Upper lobe of left lung (tissue), 6 donors: ENCODE measurements around the gene MCMBP. TPM values are rescaled to one million over a fixed set of nuclear protein-coding genes. Genes with fewer than 3 reads are reported as not detected.
A peak's percentile ranks its signal among the peaks of the same experiment; 100 is the strongest.

ENCODE experiments used
- ATAC-seq, 2 donors: fragments of 200-7000 bp; cut with Tn5 transposase; one replicate each; pipeline ENCODE4 v1.9.1; 2022; ENCODE audit warnings: mild to moderate bottlenecking in 2 of 2, moderate library complexity in 2 of 2; ENCODE audit not compliant: low FRiP score in 2 of 2
- DNase-seq, 2 donors: peaks; one replicate each; pipeline ENCODE4 v3.0.0-alpha.2; 2019 to 2020
- H3K27ac ChIP-seq, 4 donors: fragments of 200-600 bp; sonication (generic); one replicate each; pipeline ENCODE4 v1.5.1; 2016 to 2019
- H3K27me3 ChIP-seq, 4 donors: fragments of 200-600 bp; sonication (generic); one replicate each; pipeline ENCODE4 v1.5.1; 2017 to 2019
- H3K36me3 ChIP-seq, 4 donors: fragments of 200-600 bp; sonication (generic); one replicate each; pipeline ENCODE4 v1.5.1; 2016 to 2019
- H3K4me1 ChIP-seq, 4 donors: fragments of 200-600 bp; sonication (generic); one replicate each; pipeline ENCODE4 v1.5.1; 2018 to 2019
- H3K4me3 ChIP-seq, 4 donors: fragments of 200-600 bp; sonication (generic); one replicate each; pipeline ENCODE4 v1.5.1; 2017 to 2019; ENCODE audit warnings: mild to moderate bottlenecking in 2 of 4, moderate library complexity in 1 of 4
- H3K9me3 ChIP-seq, 4 donors: fragments of 200-600 bp; sonication (generic); one replicate each; pipeline ENCODE4 v1.5.1; 2018 to 2019
- CTCF ChIP-seq, 6 experiments: fragments of 450-650 bp in 4 of 6; fragments of 200-600 bp in 2 of 6; sonication (generic) in 2 of 6; IDR thresholded peaks; one replicate each; pipeline ENCODE4 v1.5.1; 2016 to 2019; ENCODE audit warnings: antibody characterized with exemption in 6 of 6
- EP300 ChIP-seq, 4 donors: sonication (generic); formaldehyde crosslinking; IDR thresholded peaks; one replicate each; pipeline ENCODE4 v1.5.1; 2017; ENCODE audit warnings: antibody characterized with exemption in 4 of 4, control low read depth in 2 of 4
- POLR2A ChIP-seq, 4 donors: fragments of 450-650 bp; IDR thresholded peaks; one replicate each; pipeline ENCODE4 v1.5.1; 2016 to 2017; ENCODE audit warnings: antibody characterized with exemption in 4 of 4, mild to moderate bottlenecking in 2 of 4
- POLR2AphosphoS5 ChIP-seq, 2 donors: sonication (generic); formaldehyde crosslinking; IDR thresholded peaks; one replicate each; pipeline ENCODE4 v1.5.1; 2017; ENCODE audit warnings: antibody characterized with exemption in 2 of 2
- whole genome bisulfite sequencing, 2 donors: methylation state at CpG; one replicate each; pipeline ENCODE4 v1.1.5; 2017 to 2018; 5-methylcytosine and 5-hydroxymethylcytosine counted together
- total RNA-seq, 6 donors: library from RNA; depleted of rRNA in 4 of 6; stranded (reverse); fragments of >200 nt in 4 of 6; gene quantifications; one replicate each; pipeline versions ENCODE4 v1.1.0 to v1.2.1, GENCODE V29; 2016 to 2021
- donor health status: DM: no; HTN: no; CAD: no; lungs with moderate emphysema.
- donor health status: DM: no; HTN: yes; CAD: no; lungs with severe emphysema.

Gene MCMBP
- total RNA-seq, 6 donors from 2014 or later: 31.2 to 60.8 (median 50.7) TPM

- 83 to 88% methylated on average over 3 of the region's 3 CpGs for WGBS, 2 donors
- TF ChIP-seq CTCF (IDR thresholded peaks at IDR 0.05) (no peak), POLR2A (IDR thresholded peaks at IDR 0.05) (no peak), EP300 (IDR thresholded peaks at IDR 0.05) (no peak), POLR2AphosphoS5 (IDR thresholded peaks at IDR 0.05) (no peak)
- no peaks in the 10 kb centered on the region for H3K4me1 ChIP-seq
- H3K27me3 ChIP-seq: no peaks in the 10 kb centered on the region
- no peak overlapping the region for H3K4me3 ChIP-seq
- H3K9me3 ChIP-seq: no peaks in the 10 kb centered on the region
- H3K36me3 ChIP-seq: peaks cover 0 to 43% (median 11%) of the 10 kb centered on the region in 4 donors
- DNase-seq (no peak), ATAC-seq (no peak)
- no peak overlapping the region for H3K27ac ChIP-seq
These were observed 48.3 kb downstream of the MCMBP start for GRCh38 chr10:119824299-119824698.

- Histone ChIP-seq H3K27ac (no peak overlapping the region), H3K9me3 (no peaks in the 10 kb centered on the region), H3K27me3 (no peaks in the 10 kb centered on the region), H3K4me1 (no peaks in the 10 kb centered on the region), H3K4me3 (no peak overlapping the region), H3K36me3 (peaks cover 0 to 19% (median 0%) of the 10 kb centered on the region in 4 donors)
- TF ChIP-seq POLR2A (IDR thresholded peaks at IDR 0.05): no peak
- no peak for TF ChIP-seq CTCF (IDR thresholded peaks at IDR 0.05)
- no peak for TF ChIP-seq EP300 (IDR thresholded peaks at IDR 0.05)
- no peak for TF ChIP-seq POLR2AphosphoS5 (IDR thresholded peaks at IDR 0.05)
- WGBS, 2 donors: 59 to 77% methylated on average over 4 of the region's 4 CpGs
- ATAC-seq: no peak
- DNase-seq: no peak
These were observed 51.5 kb downstream of the MCMBP start for GRCh38 chr10:119821182-119821581.

GRCh38 chr10:119818889-119819270 lies 53.8 kb downstream of the MCMBP start:
- Histone ChIP-seq H3K27ac (no peak overlapping the region), H3K4me1 (no peaks in the 10 kb centered on the region), H3K27me3 (no peaks in the 10 kb centered on the region), H3K36me3 (peaks cover 0 to 21% (median 3%) of the 10 kb centered on the region in 4 donors), H3K4me3 (peak overlapping the region in 3 of 4 donors; percentile 24 to 38 (median 27)), H3K9me3 (no peaks in the 10 kb centered on the region)
- WGBS, 2 donors: 66 to 67% methylated on average over 10 of the region's 10 CpGs
- ATAC-seq (no peak), DNase-seq (no peak)
- no peak for TF ChIP-seq CTCF (IDR thresholded peaks at IDR 0.05)
- TF ChIP-seq POLR2A (IDR thresholded peaks at IDR 0.05): no peak

GRCh38 chr10:119817991-119818888 lies 54.4 kb downstream of the MCMBP start:
- Histone ChIP-seq H3K9me3 (no peaks in the 10 kb centered on the region), H3K4me3 (peak overlapping the region in 3 of 4 donors; percentile 24 to 38 (median 27)), H3K4me1 (no peaks in the 10 kb centered on the region), H3K27me3 (no peaks in the 10 kb centered on the region), H3K27ac (no peak overlapping the region), H3K36me3 (peaks cover 0 to 15% (median 3%) of the 10 kb centered on the region in 4 donors)
- DNase-seq (peak; percentile 24 to 92), ATAC-seq (peak; percentile 71)
- TF ChIP-seq CTCF (IDR thresholded peaks at IDR 0.05): peak in 1 of 6 experiments; percentile 15
- no peak for TF ChIP-seq EP300 (IDR thresholded peaks at IDR 0.05)
- peak in 1 of 2 donors; percentile 25 for TF ChIP-seq POLR2AphosphoS5 (IDR thresholded peaks at IDR 0.05)
- no peak for TF ChIP-seq POLR2A (IDR thresholded peaks at IDR 0.05)
- WGBS, 2 donors: 79 to 87% methylated on average over 39 to 78 of the region's 84 CpGs
